BJ (cell line): Measurements from ENCODE around the gene RABGEF1. TPM values are rescaled to one million over a fixed set of nuclear protein-coding genes. Genes with fewer than 3 reads are reported as not detected.
A peak's percentile ranks its signal among the peaks of the same experiment; 100 is the strongest.
"Not testable (repeated sequence)": the region's sequence is repeated elsewhere in the genome, so short reads cannot be mapped to it uniquely, and the experiment has no call there.

Experiments used
- CTCF ChIA-PET: fragments of 350-600 bp; formaldehyde crosslinking; extraction: SDS; loops from one replicate; lab custom pipeline; 2021; ENCODE audit warnings: antibody characterized with exemption, inconsistent platforms; lab: Yijun Ruan, JAX
- POLR2A ChIA-PET: fragments of 300-600 bp; sonication (Branson Sonifier 250); formaldehyde crosslinking; extraction: SDS; loops from one replicate; lab custom pipeline; 2021; ENCODE audit warnings: antibody characterized with exemption; lab: Charles Lee
- DNase-seq: peaks from one replicate; pipeline ENCODE4 v3.0.0-alpha.2; 2011; ENCODE audit warnings: low read depth
- H3K27me3 ChIP-seq: 2 replicates; pipeline ENCODE4 v1.6.0; 2011; ENCODE audit warnings: low read length; ENCODE audit not compliant: control insufficient read depth, insufficient read depth
- H3K36me3 ChIP-seq: 2 replicates; pipeline ENCODE4 v1.5.1; 2011; ENCODE audit warnings: low read length; ENCODE audit not compliant: control insufficient read depth, insufficient read depth
- H3K4me3 ChIP-seq: 2 replicates; pipeline ENCODE4 v1.5.1; 2011; ENCODE audit warnings: low read depth, mild to moderate bottlenecking, control low read depth, low read length
- polyA minus RNA-seq: library from RNA; depleted of rRNA, polyadenylated mRNA; stranded (reverse); fragments of >200 nt; gene quantifications from 2 replicates; pipeline ENCODE4 v1.2.3, GENCODE V29; 2011; rRNA and poly(A)+ RNA removed
- polyA plus RNA-seq: library from polyadenylated mRNA; depleted of rRNA; stranded (reverse); fragments of >200 nt; gene quantifications from 2 replicates; pipeline ENCODE4 v1.2.3, GENCODE V29; 2011; rRNA removed
- TF ChIP-seq, protein P1 (sequence below): IDR thresholded peaks from 2 replicates; pipeline ENCODE4 v1.5.1; 2011; ENCODE audit warnings: low read depth, mild to moderate bottlenecking, control low read depth, inconsistent platforms, low read length, moderate library complexity; ENCODE audit not compliant: insufficient read depth

RABGEF1 gene
- polyA plus RNA-seq, result 49.1 and 61.0 TPM in 2 replicates
- polyA minus RNA-seq, result 47.1 and 73.9 TPM in 2 replicates

DNA sequence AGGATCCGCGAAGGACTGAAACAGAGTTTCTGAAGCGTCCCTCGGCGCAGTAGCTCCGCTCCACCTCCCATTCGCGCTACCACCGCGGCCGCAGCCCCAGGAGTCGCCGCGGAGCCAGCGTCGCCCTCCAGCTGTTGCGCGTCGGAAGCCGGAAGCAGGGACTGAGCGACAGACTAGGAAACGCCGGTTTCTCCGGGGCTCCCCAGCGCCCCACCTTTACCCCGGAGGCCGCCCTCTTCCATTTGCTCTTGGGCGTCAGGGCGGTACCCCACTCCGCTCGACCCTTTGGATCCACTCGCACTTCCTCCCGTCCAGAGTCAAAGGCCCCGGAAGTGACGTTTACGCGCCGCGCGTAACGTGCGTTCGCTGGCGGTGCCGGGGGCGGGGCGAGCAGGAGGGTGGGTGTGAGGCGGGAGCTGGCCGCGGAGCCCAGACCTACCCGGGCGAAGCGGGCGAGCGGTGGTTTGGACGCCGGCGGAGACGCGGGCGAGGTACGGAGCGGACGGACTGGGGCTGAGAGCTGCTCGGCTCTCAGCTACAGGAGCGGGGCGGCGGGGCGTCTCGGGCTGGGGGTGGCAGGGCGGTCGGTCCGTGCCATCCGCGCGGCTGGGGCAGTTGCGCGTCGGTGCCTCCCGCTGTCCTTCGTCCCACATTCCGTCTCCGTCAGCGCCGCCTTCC is at the start of gene RABGEF1:
TSS of gene RABGEF1 (plus strand) at position 432 of the 678 bp plus-strand sequence. CDS start 31,167 bp downstream, outside the sequence.
- Histone ChIP-seq H3K36me3 (peaks cover 1% of the 10 kb centered on the region), H3K27me3 (no peaks in the 10 kb centered on the region), H3K4me3 (peak within 1 kb of the TSS; percentile 99)
- DNase-seq, result peak; percentile 56
- ChIA-PET CTCF (interaction anchor here (0.5 kb wide), 1 partner anchor 16 kb away, joined by 3 read pairs; no protein-coding TSS in a partner anchor), POLR2A (no interaction called here)
- TF ChIP-seq, protein P1, sequence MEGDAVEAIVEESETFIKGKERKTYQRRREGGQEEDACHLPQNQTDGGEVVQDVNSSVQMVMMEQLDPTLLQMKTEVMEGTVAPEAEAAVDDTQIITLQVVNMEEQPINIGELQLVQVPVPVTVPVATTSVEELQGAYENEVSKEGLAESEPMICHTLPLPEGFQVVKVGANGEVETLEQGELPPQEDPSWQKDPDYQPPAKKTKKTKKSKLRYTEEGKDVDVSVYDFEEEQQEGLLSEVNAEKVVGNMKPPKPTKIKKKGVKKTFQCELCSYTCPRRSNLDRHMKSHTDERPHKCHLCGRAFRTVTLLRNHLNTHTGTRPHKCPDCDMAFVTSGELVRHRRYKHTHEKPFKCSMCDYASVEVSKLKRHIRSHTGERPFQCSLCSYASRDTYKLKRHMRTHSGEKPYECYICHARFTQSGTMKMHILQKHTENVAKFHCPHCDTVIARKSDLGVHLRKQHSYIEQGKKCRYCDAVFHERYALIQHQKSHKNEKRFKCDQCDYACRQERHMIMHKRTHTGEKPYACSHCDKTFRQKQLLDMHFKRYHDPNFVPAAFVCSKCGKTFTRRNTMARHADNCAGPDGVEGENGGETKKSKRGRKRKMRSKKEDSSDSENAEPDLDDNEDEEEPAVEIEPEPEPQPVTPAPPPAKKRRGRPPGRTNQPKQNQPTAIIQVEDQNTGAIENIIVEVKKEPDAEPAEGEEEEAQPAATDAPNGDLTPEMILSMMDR, result no peak

DNA sequence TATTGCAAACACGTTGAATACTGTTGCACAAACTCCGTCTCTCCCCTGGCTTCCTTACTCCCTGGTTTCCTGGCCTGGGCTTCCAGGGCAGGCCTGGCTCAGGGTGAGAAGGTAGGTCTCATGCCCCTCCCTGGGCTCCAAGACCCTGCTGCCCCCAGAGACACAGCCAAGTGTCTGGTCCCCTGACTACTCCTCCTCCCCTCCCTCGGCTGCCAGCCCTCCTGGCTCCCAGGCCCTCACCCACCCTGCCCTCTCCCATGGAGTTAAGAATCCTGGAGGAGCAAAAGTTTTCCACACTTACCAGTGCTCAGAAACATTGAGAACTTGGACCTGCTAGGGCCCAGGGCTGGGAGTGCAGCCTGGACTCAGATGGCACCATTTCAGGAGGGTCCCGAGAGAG is 47.2 kb upstream of the RABGEF1 start:
- DNase-seq, result no peak
- peaks cover 5% of the 10 kb centered on the region for H3K36me3 ChIP-seq
- CTCF ChIA-PET, result no interaction called here
- H3K4me3 ChIP-seq, result no peak overlapping the region
- H3K27me3 ChIP-seq, result no peaks in the 10 kb centered on the region
- POLR2A ChIA-PET, result no interaction called here
- TF ChIP-seq, protein P1, result no peak

GRCh38 chr7:66694286-66694685 is 46.2 kb upstream of the RABGEF1 start:
- CTCF ChIA-PET, result no interaction called here
- TF ChIP-seq, protein P1, result no peak
- Histone ChIP-seq H3K36me3 (peaks cover 5% of the 10 kb centered on the region), H3K4me3 (no peak overlapping the region), H3K27me3 (no peaks in the 10 kb centered on the region)
- no peak for DNase-seq
- POLR2A ChIA-PET, result no interaction called here

- CTCF ChIA-PET, result interaction anchor here (0.7 kb wide), 1 partner anchor 461 kb away, joined by 3 read pairs; no protein-coding TSS in a partner anchor
- H3K4me3 ChIP-seq, POLR2A ChIA-PET, H3K27me3 ChIP-seq, H3K36me3 ChIP-seq, DNase-seq: not testable (repeated sequence)
Measured at GRCh38 chr7:66695417-66695816, 45.1 kb upstream of the RABGEF1 start.

GRCh38 chr7:66696134-66696533 is 44.4 kb upstream of the RABGEF1 start:
- CTCF ChIA-PET, H3K4me3 ChIP-seq, DNase-seq, H3K27me3 ChIP-seq, POLR2A ChIA-PET, H3K36me3 ChIP-seq: not testable (repeated sequence)

- no peak overlapping the region for H3K4me3 ChIP-seq
- no peak for DNase-seq
- TF ChIP-seq, protein P1, result no peak
- ChIA-PET CTCF (no interaction called here), POLR2A (no interaction called here)
- H3K36me3 ChIP-seq, result peaks cover 9% of the 10 kb centered on the region
- no peaks in the 10 kb centered on the region for H3K27me3 ChIP-seq
Measured at GRCh38 chr7:66696774-66697191, 43.8 kb upstream of the RABGEF1 start.
